Astrocyte of the cerebellum (primary cell): Measurements from ENCODE around the gene KCNMB3.
"Not testable (repeated sequence)": the region's sequence is repeated elsewhere in the genome, so short reads cannot be mapped to it uniquely, and the experiment has no call there.

Source experiments
- DNase-seq: peaks from one replicate; pipeline ENCODE4 v3.0.0-alpha.2; 2011; ENCODE audit warnings: low read depth
- H3K4me3 ChIP-seq: 2 replicates; pipeline ENCODE4 v1.5.1; 2011; ENCODE audit warnings: mild to moderate bottlenecking, low read depth, low read length, moderate library complexity
- in situ Hi-C: cut with HindIII; loops from 2 replicates; pipeline ENCODE4 v1.10.0; 2017; ENCODE audit warnings: low sequenced_read_pairs
- TF ChIP-seq, protein P1 (sequence below): IDR thresholded peaks from 2 replicates; pipeline ENCODE4 v1.5.1; 2012; ENCODE audit warnings: low read length, low read depth, moderate library complexity, mild to moderate bottlenecking; ENCODE audit errors: missing control alignments

Gene KCNMB3

DNA sequence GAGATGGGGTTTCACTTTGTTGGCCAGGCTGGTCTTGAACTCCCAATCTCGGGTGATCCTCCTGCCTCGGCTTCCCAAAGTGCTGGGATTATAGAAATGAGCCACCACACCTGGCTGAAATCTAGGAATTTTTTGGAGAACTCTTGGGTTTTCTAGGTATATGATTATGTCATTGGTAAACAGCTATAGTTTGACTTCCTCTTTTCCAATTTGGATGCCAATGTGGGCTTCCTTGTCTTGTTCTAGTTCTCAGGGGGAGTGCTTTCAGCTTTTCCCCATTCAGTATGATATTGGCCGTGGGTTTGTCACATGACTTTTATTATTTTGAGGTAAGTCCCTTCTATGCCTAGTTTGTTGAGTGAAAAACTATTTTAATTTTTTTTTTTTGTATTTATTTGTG is 17.9 kb downstream of the KCNMB3 start:
- in situ Hi-C loops, result no loop called here
- DNase-seq, result no peak
- no peak overlapping the region for H3K4me3 ChIP-seq
- TF ChIP-seq, protein P1, sequence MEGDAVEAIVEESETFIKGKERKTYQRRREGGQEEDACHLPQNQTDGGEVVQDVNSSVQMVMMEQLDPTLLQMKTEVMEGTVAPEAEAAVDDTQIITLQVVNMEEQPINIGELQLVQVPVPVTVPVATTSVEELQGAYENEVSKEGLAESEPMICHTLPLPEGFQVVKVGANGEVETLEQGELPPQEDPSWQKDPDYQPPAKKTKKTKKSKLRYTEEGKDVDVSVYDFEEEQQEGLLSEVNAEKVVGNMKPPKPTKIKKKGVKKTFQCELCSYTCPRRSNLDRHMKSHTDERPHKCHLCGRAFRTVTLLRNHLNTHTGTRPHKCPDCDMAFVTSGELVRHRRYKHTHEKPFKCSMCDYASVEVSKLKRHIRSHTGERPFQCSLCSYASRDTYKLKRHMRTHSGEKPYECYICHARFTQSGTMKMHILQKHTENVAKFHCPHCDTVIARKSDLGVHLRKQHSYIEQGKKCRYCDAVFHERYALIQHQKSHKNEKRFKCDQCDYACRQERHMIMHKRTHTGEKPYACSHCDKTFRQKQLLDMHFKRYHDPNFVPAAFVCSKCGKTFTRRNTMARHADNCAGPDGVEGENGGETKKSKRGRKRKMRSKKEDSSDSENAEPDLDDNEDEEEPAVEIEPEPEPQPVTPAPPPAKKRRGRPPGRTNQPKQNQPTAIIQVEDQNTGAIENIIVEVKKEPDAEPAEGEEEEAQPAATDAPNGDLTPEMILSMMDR, result no peak

DNA sequence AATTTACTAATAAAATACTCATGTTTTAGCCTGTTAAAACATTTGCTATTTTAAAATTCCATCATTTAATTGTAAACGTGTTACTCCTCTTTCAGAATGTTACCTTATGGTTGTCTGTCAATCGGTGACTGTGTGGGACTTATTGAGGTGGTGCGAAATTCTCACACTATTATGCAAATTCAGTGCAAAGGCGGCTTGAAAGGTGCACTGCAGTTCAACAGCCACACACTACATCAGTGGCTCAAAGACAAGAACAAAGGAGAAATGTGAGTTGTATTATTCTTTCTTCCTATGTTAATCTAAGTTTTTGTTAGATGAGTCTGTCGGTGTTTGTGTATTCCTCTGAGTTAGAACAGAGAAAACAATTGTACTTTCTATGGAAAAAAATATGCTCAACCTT is 21.7 kb downstream of the KCNMB3 start:
- no peak overlapping the region for H3K4me3 ChIP-seq
- TF ChIP-seq, protein P1, result no peak
- in situ Hi-C loops, result no loop called here
- no peak for DNase-seq

DNA sequence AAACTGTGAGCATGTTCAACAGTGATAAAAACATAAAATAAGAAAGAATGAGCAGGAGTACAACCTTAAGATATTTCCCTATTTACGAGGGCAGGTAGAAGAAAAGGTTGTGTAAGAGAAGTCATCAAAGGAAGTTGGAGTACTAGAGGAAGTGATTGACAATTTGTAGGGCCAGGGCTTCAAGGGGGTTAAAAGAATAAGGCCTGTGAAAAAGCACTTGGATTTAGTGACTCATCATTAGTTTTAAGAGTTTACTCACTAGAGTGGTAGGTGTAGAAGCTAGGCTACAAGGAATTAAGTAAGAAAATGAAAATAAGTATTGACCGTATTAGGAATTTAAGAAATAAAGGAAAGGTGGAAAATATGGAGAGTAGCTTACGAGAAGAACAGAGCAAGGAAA is 23.6 kb downstream of the KCNMB3 start:
- in situ Hi-C loops, result no loop called here
- no peak for DNase-seq
- TF ChIP-seq, protein P1, result no peak
- no peak overlapping the region for H3K4me3 ChIP-seq

DNA sequence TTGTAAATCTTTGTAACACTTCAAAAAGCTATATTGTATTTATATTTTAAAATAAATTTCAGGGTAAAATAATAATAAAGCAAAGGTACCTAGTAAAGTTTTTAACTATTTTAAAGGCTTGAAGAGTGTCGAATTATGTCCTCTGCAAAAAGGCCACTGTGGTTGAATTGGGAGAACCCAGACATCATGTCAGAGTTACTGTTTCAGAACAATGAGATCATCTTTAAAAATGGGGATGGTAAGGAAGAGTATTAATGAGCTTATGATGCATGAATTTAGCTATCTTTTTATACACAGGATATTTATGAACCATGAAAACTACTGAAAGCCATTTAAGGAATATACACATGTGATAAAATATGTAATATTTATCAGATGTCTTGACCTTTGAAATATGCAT is 26.3 kb downstream of the KCNMB3 start:
- DNase-seq, result no peak
- no peak overlapping the region for H3K4me3 ChIP-seq
- TF ChIP-seq, protein P1, result no peak
- in situ Hi-C loops, result no loop called here

DNA sequence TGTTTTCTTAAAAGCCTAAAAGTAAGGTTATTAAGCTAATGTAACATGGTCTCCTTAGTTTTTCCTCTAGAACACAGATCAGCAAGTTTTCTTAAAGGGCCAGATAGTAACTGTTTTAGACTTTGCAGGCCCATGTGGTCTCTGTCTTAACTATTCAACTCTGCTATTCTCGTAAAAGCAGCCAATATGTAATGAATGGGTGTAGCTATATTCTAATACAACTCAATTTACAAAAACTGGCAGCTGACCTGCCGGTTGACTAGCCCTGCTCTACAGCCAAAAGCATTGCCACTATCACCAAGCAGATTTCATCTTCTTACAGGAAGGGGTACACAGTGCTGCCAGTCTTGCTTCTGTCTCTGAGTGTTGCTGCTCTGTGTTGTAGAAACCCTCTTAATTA is 27.4 kb downstream of the KCNMB3 start:
- TF ChIP-seq, protein P1, result no peak
- no peak for DNase-seq
- in situ Hi-C loops, result no loop called here
- no peak overlapping the region for H3K4me3 ChIP-seq

DNA sequence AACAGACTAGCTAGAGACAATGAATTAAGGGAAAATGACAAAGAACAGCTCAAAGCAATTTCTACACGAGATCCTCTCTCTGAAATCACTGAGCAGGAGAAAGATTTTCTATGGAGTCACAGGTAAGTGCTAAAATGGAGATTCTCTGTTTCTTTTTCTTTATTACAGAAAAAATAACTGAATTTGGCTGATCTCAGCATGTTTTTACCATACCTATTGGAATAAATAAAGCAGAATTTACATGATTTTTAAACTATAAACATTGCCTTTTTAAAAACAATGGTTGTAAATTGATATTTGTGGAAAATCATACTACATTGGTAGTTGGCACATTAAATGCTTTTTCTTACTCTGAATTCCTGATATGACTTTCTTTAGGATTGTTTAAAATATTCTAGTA is 32.7 kb downstream of the KCNMB3 start:
- DNase-seq, H3K4me3 ChIP-seq, in situ Hi-C loops: not testable (repeated sequence)

DNA sequence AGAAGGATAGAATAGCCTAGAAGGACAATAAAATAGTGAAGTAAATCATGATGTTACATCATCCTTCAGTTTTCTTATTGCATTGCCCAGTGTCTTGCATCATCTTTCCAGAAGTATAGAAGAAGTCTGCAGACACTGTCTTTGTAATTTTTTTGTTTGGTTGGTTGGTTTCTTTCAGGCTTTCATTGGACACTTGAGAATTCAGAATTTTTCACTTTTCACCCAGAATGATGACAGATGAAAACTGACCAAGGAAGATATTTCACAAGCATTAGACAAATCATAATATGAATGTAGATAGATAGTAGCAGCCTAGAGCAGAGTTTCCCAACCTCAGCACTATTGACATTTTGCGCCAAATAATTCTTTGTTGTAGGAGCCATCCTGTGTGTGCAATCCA is 35.4 kb downstream of the KCNMB3 start:
- DNase-seq, in situ Hi-C loops, H3K4me3 ChIP-seq: not testable (repeated sequence)

DNA sequence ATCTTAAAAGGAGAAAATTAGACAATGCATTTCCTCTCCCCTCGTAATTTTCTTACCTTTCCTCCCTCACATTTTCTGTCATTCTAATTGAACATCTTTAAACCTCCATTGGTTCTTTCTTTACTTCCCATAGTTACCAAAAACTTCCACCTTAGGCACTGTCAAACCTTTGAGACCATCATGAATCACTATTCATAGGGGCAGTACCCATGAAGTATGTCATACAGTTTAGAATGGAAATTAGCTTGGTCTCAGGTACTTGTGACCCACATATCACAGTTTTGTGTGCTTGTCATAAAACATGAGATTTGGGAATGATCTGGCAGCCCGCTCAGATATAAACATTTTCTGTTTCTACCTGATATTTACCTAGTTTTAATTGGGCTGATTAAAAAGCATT is 50.1 kb downstream of the KCNMB3 start:
- in situ Hi-C loops, result no loop called here
- TF ChIP-seq, protein P1, result no peak

More for the DNA sequence above, 50.1 kb downstream of the KCNMB3 start:
- no peak overlapping the region for H3K4me3 ChIP-seq
- no peak for DNase-seq
